Posterior cingulate gyrus (tissue), 11 donors: ENCODE data around the gene HOXB7.

Source experiments
- DNase-seq, 10 donors: peaks; one replicate each; pipeline versions ENCODE4 v3.0.0 to v3.0.0-alpha.2; 2020 to 2021; ENCODE audit warnings: mixed read lengths in 3 of 10
- intact Hi-C: fragments of 100-400 bp; cut with DNase I; formaldehyde crosslinking; loops from one replicate; pipeline ENCODE4 v1.15.1; 2023

The HOXB7 gene

GRCh38 chr17:48588528-48588927 lies 22.3 kb downstream of the HOXB7 start:
- DNase-seq, result no peak
- intact Hi-C loops, result no loop called here

DNA sequence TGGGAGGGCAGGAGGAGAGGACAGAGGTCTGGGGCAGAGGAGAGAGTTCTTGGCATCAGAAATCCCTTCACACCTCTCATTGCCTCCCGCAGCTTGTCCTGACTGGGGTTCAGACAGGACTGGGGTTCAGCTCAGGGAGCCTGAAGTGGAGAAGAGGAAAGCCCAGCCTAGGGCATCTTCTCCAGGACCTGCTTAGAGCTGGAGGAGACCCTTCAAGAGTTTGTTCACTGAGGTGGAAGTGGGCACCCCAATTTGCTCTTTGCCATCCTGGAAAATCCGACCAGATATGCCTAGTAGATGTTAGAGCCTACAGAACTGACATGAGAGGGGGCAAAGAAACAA lies 22.8 kb downstream of the HOXB7 start:
- intact Hi-C loops, result no loop called here
- peak in 1 of 10 donors; percentile 18 for DNase-seq

GRCh38 chr17:48587276-48588073 lies 23.3 kb downstream of the HOXB7 start:
- no peak for DNase-seq
- intact Hi-C loops, result no loop called here

DNA sequence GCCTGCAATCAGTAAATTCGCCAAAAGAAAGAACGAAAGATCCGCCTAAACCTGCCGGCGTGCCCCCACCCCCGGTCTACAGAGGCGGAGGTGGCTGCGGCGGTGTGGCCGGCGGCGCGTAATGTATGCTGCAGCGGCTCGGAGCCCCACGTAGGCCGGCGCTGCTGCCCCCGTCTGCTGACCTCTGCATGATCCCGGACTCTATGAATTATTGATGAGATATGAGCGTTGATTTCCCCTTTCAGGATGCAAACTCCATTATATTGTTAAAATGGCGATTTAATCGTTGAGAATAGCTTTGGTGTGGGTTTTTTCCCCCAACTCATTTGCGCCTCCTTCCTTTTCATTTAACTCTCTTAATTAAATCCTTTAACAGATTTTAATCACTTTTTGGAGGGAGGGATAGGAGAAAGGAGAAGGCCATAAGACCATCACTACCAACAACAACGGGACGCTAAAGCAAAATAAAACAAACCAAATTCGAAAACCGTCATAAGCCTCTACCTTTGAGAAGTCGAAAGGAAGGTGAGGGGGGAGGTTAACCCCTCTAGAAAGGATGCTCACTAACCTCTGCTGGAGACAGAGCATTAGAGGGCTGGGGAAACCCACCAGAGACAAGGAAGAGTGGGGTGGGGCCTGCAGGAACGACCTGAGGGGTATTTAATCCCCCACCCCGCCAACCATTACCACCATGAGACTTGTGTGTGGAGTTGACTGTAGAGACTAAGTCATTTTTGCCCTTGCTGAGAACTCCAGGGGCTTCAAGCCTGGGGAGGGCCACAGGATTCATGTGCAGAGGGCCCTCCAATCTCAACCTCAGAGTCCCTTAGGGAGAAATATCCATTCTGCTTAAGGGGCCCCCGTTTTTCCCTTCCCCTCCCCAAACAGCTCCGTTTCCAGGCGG lies 24.2 kb downstream of the HOXB7 start:
- peak in 1 of 10 donors; percentile 42 for DNase-seq

GRCh38 chr17:48584223-48584741 lies 26.5 kb downstream of the HOXB7 start:
- DNase-seq, result no peak
- intact Hi-C loops, result no loop called here

More for the DNA sequence above, 24.2 kb downstream of the HOXB7 start:
- intact Hi-C loops, result no loop called here

GRCh38 chr17:48583708-48584222 lies 27.1 kb downstream of the HOXB7 start:
- intact Hi-C loops, result no loop called here
- no peak for DNase-seq

DNA sequence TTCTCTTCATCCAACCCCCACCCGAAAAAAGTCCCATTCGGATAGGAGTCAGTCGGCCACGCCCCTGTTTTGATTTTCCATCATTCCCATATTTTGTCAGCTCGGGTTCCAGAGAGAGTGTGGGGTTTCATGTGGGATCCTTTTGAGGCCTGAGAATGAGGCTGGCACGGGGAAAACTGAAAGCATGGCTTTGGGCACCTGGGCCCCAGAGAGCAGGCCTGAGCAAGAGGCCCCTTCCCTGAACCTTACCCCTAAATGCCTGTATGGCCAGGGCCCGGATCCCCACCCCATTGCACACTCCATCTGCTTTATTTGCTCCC lies 28.1 kb downstream of the HOXB7 start:
- intact Hi-C loops, result no loop called here
- peak in 1 of 10 donors; percentile 19 for DNase-seq

GRCh38 chr17:48579760-48580554 lies 30.9 kb downstream of the HOXB7 start:
- intact Hi-C loops, result no loop called here
- no peak for DNase-seq

DNA sequence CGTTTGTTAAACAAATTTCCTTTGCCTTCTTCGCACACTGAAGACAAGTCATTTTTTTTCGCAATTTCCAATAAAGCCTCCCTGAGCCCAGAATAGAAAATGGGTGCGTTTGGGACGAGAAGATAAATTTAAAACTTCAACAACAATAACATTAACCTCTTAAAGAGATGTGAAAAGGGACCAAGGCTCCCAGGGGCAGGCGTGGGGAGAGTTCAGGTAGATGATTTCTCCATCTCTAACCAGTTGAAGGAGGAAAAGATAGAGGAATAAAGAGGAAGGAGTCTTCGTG lies 31.4 kb downstream of the HOXB7 start:
- intact Hi-C loops, result no loop called here
- DNase-seq, result peak in 1 of 10 donors; percentile 14

GRCh38 chr17:48578616-48579470 lies 32.0 kb downstream of the HOXB7 start:
- intact Hi-C loops, result no loop called here
- DNase-seq, result peak in 1 of 10 donors; percentile 37

DNA sequence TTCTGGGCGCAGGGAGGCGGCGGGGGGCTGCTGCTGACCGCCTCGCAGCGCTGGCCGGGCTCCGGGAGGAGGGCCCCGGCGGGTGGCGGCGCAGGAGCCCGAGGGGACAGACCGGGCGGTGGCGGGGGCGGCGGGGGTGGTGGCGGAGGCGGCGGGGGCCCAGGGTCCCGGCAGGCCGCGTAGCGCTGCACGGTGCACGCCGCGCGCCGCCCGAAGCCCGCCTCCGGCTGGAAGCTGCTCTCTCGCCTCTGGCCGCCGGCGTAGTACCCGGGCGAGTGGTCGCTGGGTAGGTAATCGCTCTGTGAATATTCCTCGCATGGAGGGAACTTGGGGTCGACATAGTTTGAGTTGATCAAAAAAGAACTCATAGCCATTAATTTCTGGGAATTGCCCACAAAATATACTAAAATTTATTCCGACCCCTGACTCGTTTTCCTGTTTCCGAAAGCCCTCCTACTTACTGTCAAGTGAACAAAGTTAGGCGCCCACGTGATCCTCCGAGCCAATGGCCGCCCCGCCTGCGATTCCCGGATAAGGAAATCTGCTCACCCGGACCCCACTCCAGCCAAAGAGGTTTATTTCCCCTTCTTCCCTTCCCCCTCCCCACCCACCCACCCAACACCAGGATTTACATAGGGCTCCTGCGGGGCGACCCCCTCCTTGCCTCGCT lies 32.7 kb downstream of the HOXB7 start, which contains the start of gene HOXB4:
HOXB4 (minus strand) TSS at position 405 of the 670 bp plus-strand sequence; CDS start at position 374, 31 bp downstream.
- peak in 3 of 10 donors; percentile 11 to 80 (median 25) for DNase-seq
- intact Hi-C loops, result no loop called here

GRCh38 chr17:48577330-48577945 lies 33.4 kb downstream of the HOXB7 start:
- intact Hi-C loops, result no loop called here
- peak in 1 of 10 donors; percentile 8 for DNase-seq

DNA sequence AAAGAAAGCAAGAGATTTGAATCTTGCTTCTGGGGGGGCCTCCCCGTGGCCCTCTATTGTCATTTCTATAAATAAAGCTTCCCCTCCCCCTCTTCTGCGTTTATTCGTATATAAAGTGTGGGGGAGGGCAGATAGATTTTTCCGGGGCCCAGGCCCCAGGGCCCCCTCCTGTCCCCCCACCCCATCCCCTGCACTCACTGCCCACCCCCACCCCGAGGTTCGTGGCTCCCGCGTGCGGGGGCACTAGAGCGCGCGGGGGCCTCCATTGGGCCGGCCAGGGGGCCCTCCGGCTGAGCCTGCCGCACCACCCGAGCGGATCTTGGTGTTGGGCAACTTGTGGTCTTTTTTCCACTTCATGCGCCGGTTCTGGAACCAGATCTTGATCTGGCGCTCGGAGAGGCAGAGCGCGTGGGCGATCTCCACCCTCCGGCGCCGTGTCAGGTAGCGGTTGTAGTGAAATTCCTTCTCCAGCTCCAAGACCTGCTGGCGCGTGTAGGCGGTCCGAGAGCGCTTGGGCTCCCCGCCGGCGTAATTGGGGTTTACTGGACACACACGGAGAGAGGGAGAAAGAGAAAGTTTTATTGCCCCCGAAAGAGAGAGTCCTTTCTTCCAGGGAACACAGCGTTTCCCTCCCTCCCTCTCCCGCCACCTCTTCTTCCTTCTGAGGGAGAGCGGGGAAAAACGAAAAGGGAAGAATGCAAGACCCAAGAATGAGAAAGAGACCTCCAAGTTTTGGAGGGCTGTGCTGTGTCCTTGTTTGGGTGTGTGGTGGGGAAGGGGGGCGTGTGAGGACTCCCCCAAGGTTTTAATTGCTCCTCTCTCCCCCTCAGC lies 34.1 kb downstream of the HOXB7 start:
- peak in 1 of 10 donors; percentile 57 for DNase-seq
- intact Hi-C loops, result no loop called here

GRCh38 chr17:48575673-48576478 lies 34.9 kb downstream of the HOXB7 start:
- peak in 1 of 10 donors; percentile 17 for DNase-seq
- intact Hi-C loops, result no loop called here

DNA sequence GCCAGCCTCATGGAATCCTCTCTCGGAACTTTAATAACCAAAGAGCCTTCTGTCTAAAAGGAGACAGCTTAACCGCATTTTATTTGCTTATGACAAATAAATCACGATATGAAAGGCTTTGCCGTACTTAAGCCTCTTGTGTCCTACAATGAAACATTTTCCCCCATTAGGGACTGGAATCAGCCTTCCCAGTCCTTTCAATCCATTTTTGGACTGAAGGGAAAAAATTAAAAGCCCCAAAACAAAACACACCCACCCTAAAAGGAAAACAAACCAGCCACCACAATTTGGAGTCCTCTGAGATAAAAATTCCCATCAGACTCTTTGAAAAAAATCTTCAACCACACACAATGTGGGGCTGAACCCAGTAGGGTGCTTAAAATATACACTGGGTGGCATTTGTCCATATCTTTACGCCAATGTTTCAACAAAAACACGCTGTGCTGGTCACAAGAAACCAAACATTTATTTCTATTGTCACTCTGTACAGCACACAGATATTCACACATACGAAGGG lies 35.7 kb downstream of the HOXB7 start:
- intact Hi-C loops, result no loop called here
- DNase-seq, result no peak

DNA sequence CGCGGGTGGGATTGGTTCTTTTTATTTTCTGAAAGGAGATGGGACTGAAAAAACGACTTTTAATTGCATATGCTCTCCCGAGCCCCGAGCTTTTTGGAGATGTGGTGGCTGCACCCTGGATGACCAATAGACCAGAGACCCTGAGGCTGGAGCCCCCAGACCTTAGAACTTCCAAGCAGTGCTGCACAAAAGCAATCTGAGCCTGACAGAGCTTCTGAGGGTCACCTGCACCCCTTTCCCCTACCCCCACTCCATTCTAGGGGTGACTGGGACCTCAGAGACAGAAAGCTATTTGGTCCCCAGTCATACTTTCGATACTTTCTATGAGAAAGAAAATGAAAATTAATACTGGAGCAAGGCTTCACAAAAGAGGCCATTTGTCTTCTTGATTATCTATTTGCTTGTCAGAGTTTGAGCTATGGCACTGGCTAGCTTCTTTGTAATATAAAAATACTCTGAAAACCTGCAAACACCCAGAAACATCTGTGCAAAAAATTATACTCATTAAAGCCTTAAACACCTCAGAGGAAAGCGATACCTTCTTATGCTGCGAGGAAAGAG lies 36.2 kb downstream of the HOXB7 start:
- intact Hi-C loops, result no loop called here
- no peak for DNase-seq
